Endothelial cell of umbilical vein (primary cell): ENCODE measurements around the gene CCDC73. TPM values are rescaled to one million over a fixed set of nuclear protein-coding genes. Genes with fewer than 3 reads are reported as not detected.

Experiments
- BruUV-seq: library from RNA; stranded (reverse); fragments of 400-500 nt; replicated peaks from 2 replicates; lab custom pipeline; 2021; lab: Mats Ljungman, UMichigan
- CTCF ChIA-PET: fragments of 300-600, 350-600 bp; sonication (Branson Sonifier 250); formaldehyde crosslinking; loops from one replicate; lab custom pipeline; 2021; ENCODE audit warnings: antibody characterized with exemption, inconsistent platforms; lab: Charles Lee
- POLR2A ChIA-PET: fragments of 300-600, 350-600 bp; sonication (Branson Sonifier 250); formaldehyde crosslinking; loops from one replicate; lab custom pipeline; 2021; ENCODE audit warnings: antibody characterized with exemption, inconsistent platforms; lab: Charles Lee
- DNase-seq: peaks from one replicate; pipeline ENCODE4 v3.0.0-alpha.2; 2011; ENCODE audit warnings: low read depth, low spot score
- FAIRE-seq: peaks from 2 replicates; lab custom pipeline; 2011; peaks lifted over from hg19 to GRCh38; lab: Jason Lieb, UNC
- H2AFZ ChIP-seq: 2 replicates; pipeline ENCODE4 v1.6.0; 2012; ENCODE audit warnings: low read depth, low read length, control low read depth, inconsistent platforms
- H3K27ac ChIP-seq: 2 replicates; pipeline ENCODE4 v1.5.1; 2011; ENCODE audit warnings: low read depth, mild to moderate bottlenecking, control low read depth, low read length, moderate library complexity; ENCODE audit not compliant: insufficient read depth
- H3K27me3 ChIP-seq, 2 experiments: 2 replicates each; pipeline versions ENCODE4 v1.6.0 to v1.6.1; 2011; ENCODE audit warnings: low read length in 2 of 2, mixed read lengths in 1 of 2; ENCODE audit not compliant: control insufficient read depth in 2 of 2, insufficient read depth in 2 of 2
- H3K36me3 ChIP-seq, 2 experiments: 2 replicates in 1 of 2; 3 replicates in 1 of 2; pipeline ENCODE4 v1.5.1; 2011; ENCODE audit warnings: low read length in 2 of 2, mild to moderate bottlenecking in 1 of 2, moderate library complexity in 1 of 2; ENCODE audit not compliant: control insufficient read depth in 2 of 2, insufficient read depth in 2 of 2; ENCODE audit errors: extremely low read depth in 1 of 2
- H3K4me1 ChIP-seq: 3 replicates; pipeline ENCODE4 v1.5.1; 2011; ENCODE audit warnings: mild to moderate bottlenecking, low read length; ENCODE audit not compliant: control insufficient read depth, insufficient read depth; ENCODE audit errors: extremely low read depth
- H3K4me2 ChIP-seq: 2 replicates; pipeline ENCODE4 v1.6.1; 2011; ENCODE audit warnings: low read length, control low read depth, mixed read lengths; ENCODE audit not compliant: insufficient read depth
- H3K4me3 ChIP-seq, 3 experiments: fragments of 200-600 bp in 1 of 3; sonication (generic), shearing (Covaris generic) in 1 of 3; replicated peaks in 1 of 3; 2 replicates each; pipeline ENCODE4 v1.5.1; 2011 to 2016; ENCODE audit warnings: control low read depth in 3 of 3, low read length in 3 of 3, mild to moderate bottlenecking in 2 of 3, inconsistent platforms in 1 of 3, low read depth in 1 of 3, moderate library complexity in 1 of 3; ENCODE audit not compliant: insufficient read depth in 1 of 3
- H3K79me2 ChIP-seq: 2 replicates; pipeline ENCODE4 v1.6.0; 2012; ENCODE audit warnings: low read length, inconsistent platforms; ENCODE audit not compliant: control insufficient read depth, insufficient read depth
- H3K9ac ChIP-seq: replicated peaks from 2 replicates; pipeline ENCODE3; 2011; ENCODE audit warnings: low read length, control low read depth; ENCODE audit not compliant: insufficient read depth; ENCODE audit errors: extremely low read depth
- H3K9me1 ChIP-seq: replicated peaks from 3 replicates; pipeline ENCODE4 v1.6.0; 2011; ENCODE audit warnings: mild to moderate bottlenecking, low read length; ENCODE audit not compliant: control insufficient read depth, insufficient read depth; ENCODE audit errors: extremely low read depth
- H3K9me3 ChIP-seq: replicated peaks from 2 replicates; pipeline ENCODE4 v1.5.1; 2012; ENCODE audit warnings: low read length, inconsistent platforms; ENCODE audit not compliant: control insufficient read depth, insufficient read depth
- H4K20me1 ChIP-seq: replicated peaks from 2 replicates; pipeline ENCODE3; 2011; ENCODE audit warnings: mild to moderate bottlenecking, low read length; ENCODE audit not compliant: control insufficient read depth, insufficient read depth; ENCODE audit errors: extremely low read depth
- CTCF ChIP-seq, 2 donors: IDR thresholded peaks; 1 replicate in 1 of 2; 2 replicates in 1 of 2; pipeline ENCODE4 v1.5.1; 2011; ENCODE audit warnings: low read length in 2 of 2, mild to moderate bottlenecking in 2 of 2, moderate library complexity in 2 of 2, control low read depth in 1 of 2, inconsistent platforms in 1 of 2, low read depth in 1 of 2; ENCODE audit not compliant: insufficient read depth in 1 of 2; ENCODE audit errors: extremely low read depth in 1 of 2
- EZH2 ChIP-seq: IDR thresholded peaks from 2 replicates; pipeline ENCODE4 v1.6.1; 2012; ENCODE audit warnings: borderline replicate concordance, low read depth, mild to moderate bottlenecking, moderate library complexity, low read length, inconsistent platforms; ENCODE audit not compliant: severe bottlenecking
- FOS ChIP-seq: IDR thresholded peaks from 2 replicates; pipeline ENCODE4 v1.6.1; 2011; ENCODE audit warnings: mild to moderate bottlenecking, low read length, moderate library complexity, borderline replicate concordance; ENCODE audit not compliant: insufficient read depth
- GATA2 ChIP-seq: IDR thresholded peaks from 2 replicates; pipeline ENCODE4 v1.7.0; 2011; ENCODE audit warnings: low read depth, mild to moderate bottlenecking, moderate library complexity, mixed read lengths, low read length; ENCODE audit not compliant: insufficient read length, insufficient read depth
- JUN ChIP-seq: IDR thresholded peaks from 2 replicates; pipeline ENCODE4 v1.6.1; 2011; ENCODE audit warnings: borderline replicate concordance, low read depth; ENCODE audit not compliant: insufficient read length, insufficient read depth
- POLR2AphosphoS5 ChIP-seq: IDR thresholded peaks from 2 replicates; pipeline ENCODE4 v1.6.1; 2012; ENCODE audit warnings: low read depth, mild to moderate bottlenecking, control low read depth, low read length, moderate library complexity; ENCODE audit not compliant: insufficient read depth
- dilution Hi-C: fragments of 300-500 bp; cut with MboI; formaldehyde crosslinking; loops from one replicate; pipeline ENCODE4 v1.15.0; 2019; ENCODE audit warnings: low sequenced_read_pairs; ENCODE audit not compliant: extremely low pct_ligation_motif_present
- intact Hi-C: fragments of 100-400 bp; cut with micrococcal nuclease; formaldehyde crosslinking; loops from one replicate; pipeline ENCODE4 v1.10.0; 2022
- polyA plus RNA-seq, 4 experiments: library from polyadenylated mRNA; depleted of rRNA in 3 of 4; stranded (reverse) in 3 of 4; unstranded in 1 of 4; fragments of >200 nt; gene quantifications; 2 replicates each; pipeline versions ENCODE4 v1.2.1 to v1.2.3, GENCODE V29; 2011 to 2012; ENCODE audit warnings: missing spikeins in 1 of 4
- total RNA-seq: library from RNA; stranded (reverse); gene quantifications from 2 replicates; pipeline ENCODE4 v1.2.3, GENCODE V29; 2021
- TF ChIP-seq, protein P1 (sequence below): IDR thresholded peaks from 2 replicates; pipeline ENCODE4 v1.6.1; 2011; ENCODE audit not compliant: insufficient read depth, insufficient read length

Gene CCDC73
- total and polyA plus RNA-seq, 2 donors (not counting 3 experiments of a cell fraction or from before 2014, with no cell fraction given): not detected

DNA sequence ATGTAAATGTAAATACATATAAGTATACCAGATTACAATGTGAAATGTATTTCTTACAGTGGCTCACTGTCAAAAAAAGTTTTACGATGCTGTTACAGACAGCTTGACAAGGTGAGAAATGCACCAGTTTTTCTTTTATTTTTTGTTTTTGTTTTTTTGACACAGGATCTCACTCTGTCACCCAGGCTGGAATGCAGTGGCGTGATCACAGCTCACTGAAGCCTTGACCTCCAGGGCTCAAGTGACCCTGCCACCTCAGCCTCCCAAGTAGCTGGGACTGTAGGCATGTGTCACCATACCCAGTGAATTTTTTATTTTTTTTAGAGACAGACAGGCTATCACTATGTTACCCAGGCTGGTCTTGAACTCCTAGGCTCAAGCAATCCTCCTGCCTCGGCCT is 9.2 kb downstream of the CCDC73 start:
- no peak overlapping the region for H3K9ac ChIP-seq
- CTCF ChIA-PET: no interaction called here
- H3K27me3 ChIP-seq: peaks cover 2 to 16% of the 10 kb centered on the region in 2 experiments
- no peaks in the 10 kb centered on the region for H3K4me1 ChIP-seq
- no peak overlapping the region for H2AFZ ChIP-seq
- TF ChIP-seq CTCF (IDR thresholded peaks at IDR 0.05; ENCODE audit: extremely low read depth in 1 of 2, insufficient read depth in 1 of 2, low read depth in 1 of 2, low read length in 2 of 2) (no peak), GATA2 (no peak), EZH2 (no peak)
- POLR2A ChIA-PET: no interaction called here
- H4K20me1 ChIP-seq: no peaks in the 10 kb centered on the region
- DNase-seq: no peak
- no peak overlapping the region for H3K27ac ChIP-seq
- no peak for FAIRE-seq
- no TSS peak for BruUV-seq
- dilution Hi-C loops: no loop called here
- H3K4me2 ChIP-seq: no peak overlapping the region
- H3K4me3 ChIP-seq: no peak overlapping the region
- no peaks in the 10 kb centered on the region for H3K79me2 ChIP-seq
- no peaks in the 10 kb centered on the region for H3K36me3 ChIP-seq
- intact Hi-C loops: no loop called here
- no peaks in the 10 kb centered on the region for H3K9me1 ChIP-seq
- no peaks in the 10 kb centered on the region for H3K9me3 ChIP-seq

DNA sequence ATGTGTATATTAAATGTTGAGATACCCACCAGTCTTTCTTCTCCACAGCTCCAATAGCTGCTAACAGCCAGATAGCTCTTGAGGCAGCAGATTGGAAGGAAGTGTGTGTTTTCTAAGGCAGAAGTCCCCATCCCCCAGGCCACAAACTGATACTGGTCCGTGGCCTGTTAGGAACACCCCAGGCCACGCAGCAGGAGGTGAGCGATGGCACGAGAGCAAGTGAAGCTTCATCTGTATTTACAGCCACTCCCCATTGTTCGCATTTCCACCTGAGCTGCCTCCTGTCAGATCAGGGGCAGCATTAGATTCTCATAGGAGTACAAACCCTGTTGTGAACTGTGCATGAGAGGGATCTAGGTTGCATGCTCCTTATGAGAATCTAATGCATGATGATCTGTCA is 12.7 kb downstream of the CCDC73 start:
- intact Hi-C loops: no loop called here
- no peak for FAIRE-seq
- CTCF ChIA-PET: no interaction called here

More for the DNA sequence above, 12.7 kb downstream of the CCDC73 start:
- peaks cover 0 to 6% of the 10 kb centered on the region in 2 experiments for H3K27me3 ChIP-seq
- no peak overlapping the region for H3K9ac ChIP-seq
- POLR2A ChIA-PET: no interaction called here
- dilution Hi-C loops: no loop called here
- H3K4me3 ChIP-seq: no peak overlapping the region
- H3K36me3 ChIP-seq: no peaks in the 10 kb centered on the region
- no peak overlapping the region for H3K4me2 ChIP-seq
- no peaks in the 10 kb centered on the region for H3K9me3 ChIP-seq
- no peaks in the 10 kb centered on the region for H3K79me2 ChIP-seq
- DNase-seq: no peak
- BruUV-seq: no TSS peak
- no peak overlapping the region for H2AFZ ChIP-seq
- H3K4me1 ChIP-seq: no peaks in the 10 kb centered on the region
- no peaks in the 10 kb centered on the region for H3K9me1 ChIP-seq
- TF ChIP-seq EZH2 (no peak), CTCF (IDR thresholded peaks at IDR 0.05; ENCODE audit: extremely low read depth in 1 of 2, insufficient read depth in 1 of 2, low read depth in 1 of 2, low read length in 2 of 2) (no peak), GATA2 (no peak), POLR2AphosphoS5 (no peak), FOS (no peak), JUN (no peak)
- TF ChIP-seq, protein P1, sequence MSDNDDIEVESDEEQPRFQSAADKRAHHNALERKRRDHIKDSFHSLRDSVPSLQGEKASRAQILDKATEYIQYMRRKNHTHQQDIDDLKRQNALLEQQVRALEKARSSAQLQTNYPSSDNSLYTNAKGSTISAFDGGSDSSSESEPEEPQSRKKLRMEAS: no peak
- H4K20me1 ChIP-seq: no peaks in the 10 kb centered on the region
- no peak overlapping the region for H3K27ac ChIP-seq
